Kidney glomerular epithelial cell (primary cell): ENCODE results near the gene CDC14B.
"Not testable (repeated sequence)": the region's sequence is repeated elsewhere in the genome, so short reads cannot be mapped to it uniquely, and the experiment has no call there.

Source experiments
- DNase-seq: peaks from one replicate; lab custom pipeline; 2025; lab: John Stamatoyannopoulos, UW

The CDC14B gene

DNA sequence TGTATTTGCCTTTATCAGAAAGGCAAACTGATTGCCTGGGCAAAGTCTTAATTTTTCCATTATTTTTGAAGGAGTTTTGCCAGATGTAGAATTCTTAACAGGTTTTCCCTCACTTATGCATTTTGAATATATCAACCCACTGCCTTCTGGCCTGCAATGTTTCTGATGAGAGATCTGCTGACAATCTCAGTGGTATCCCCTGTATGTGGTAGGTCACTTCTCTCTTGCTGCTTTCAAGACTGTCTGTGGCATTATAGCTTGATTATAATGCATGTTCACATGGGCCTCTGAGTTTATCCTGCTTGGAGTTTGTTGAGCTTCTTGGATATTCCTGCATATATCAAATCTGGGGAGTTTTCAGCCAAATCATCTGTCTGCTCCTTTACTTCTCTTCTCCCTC lies 87.5 kb downstream of the CDC14B start:
- DNase-seq = no peak

DNA sequence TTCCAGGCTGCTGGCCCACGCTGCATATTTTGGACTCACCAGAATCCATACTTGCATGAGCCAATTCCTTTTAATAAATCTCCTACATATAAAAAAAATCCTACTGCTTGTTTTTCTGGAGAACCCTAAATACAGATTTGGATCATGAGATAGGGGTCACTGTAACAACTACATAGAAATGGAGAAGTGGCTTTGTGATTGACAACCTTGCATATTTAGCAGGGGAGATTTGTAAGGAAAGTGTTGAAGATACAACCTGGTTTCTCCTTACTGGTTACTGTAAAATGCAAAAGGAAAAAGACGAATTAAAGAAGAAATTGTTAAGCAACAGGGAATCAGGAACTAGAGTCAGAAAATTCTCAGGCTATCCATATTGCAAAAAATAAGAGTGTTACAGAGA lies 94.9 kb downstream of the CDC14B start:
- no peak for DNase-seq

DNA sequence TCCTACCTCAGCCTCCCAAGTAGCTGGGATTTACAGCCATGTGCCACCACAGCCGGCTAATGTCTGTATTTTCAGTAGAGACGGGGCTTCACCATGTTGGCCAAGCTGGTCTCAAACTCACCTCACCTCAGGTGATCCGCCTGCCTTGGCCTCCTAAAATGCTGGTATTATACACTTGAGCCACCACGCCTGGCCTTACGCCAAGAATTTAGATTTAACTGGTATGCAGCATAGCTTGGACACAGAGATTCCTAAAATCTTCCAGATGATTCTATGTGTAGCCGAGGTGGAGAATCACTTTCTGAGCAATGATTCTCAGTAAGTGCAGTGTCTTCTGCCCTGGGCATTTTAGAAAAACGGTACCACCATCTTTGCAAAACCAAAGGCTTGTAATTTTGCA lies 95.6 kb downstream of the CDC14B start:
- no peak for DNase-seq

DNA sequence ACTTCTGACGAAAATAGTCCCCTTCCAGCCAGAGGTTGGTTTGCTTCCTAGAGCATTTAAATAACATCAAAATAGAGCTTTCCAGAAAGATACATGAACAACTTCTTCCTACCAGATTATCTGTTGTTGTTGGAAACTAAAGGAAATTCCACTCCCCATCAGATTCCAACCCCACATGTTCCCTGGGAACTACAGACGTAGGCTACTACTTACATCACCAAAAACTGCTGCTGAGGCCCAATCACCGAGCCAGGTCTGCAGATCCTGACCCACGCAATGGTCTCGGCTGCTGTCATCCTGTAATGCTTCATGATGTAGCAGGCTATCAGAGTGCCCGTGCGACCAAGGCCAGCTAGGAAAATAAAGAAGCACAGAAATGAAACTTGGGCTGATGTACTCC lies 96.3 kb downstream of the CDC14B start:
- no peak for DNase-seq

DNA sequence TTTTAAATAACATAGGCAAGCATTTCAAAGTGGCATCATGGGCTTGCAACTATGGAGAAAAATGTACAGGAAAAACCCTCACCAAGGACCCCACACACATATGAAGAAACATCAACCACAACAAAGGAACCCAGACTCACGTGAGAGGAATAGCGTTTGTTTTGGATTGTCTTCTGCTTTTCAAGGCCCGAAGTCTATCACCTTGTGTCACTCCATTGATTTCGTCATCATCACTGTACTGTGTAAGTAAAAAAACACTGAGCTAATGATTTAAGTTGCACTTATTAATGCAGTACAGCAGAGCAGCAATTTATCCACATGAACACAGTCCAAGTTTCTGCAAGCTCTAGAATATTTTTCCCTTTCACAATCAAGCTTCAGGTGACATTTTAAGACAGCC lies 97.3 kb downstream of the CDC14B start:
- no peak for DNase-seq

DNA sequence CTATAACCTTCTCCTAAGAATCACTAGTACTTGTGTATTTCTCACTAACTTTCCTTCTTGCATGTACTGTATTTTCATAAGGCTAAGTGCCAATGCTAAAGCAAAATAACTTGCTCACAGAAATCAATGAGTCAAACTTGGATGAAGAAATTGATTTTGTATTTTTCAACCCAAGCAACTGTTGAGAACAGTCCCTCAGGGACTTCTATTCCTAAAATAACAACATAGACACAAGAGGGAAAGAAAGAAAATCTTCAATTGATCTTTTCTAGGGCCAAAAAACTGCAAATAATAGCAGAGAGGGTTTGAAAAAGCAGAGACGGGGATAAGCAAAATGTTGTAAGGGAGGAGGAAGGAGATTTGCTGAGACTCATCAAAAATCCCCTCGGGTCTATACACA lies 99.9 kb downstream of the CDC14B start:
- DNase-seq = no peak

DNA sequence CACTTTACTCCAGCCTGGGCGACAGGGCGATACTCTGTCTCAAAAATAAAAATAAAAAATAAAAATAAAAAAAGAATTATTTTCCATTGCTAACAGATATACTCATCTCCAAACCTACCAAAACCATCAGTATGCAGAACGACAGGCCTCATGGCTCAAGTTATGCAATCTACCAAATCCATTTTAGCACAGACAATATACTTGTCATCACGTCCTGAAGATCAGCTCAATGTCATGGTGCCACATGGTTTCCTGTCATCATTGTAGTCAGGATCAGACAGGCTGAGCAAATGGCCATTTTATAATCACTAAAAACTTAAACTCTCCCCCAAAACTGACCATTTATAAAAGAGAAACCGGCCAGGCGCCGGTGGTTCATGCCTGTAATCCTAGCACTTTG lies 100.5 kb downstream of the CDC14B start:
- DNase-seq = no peak

DNA sequence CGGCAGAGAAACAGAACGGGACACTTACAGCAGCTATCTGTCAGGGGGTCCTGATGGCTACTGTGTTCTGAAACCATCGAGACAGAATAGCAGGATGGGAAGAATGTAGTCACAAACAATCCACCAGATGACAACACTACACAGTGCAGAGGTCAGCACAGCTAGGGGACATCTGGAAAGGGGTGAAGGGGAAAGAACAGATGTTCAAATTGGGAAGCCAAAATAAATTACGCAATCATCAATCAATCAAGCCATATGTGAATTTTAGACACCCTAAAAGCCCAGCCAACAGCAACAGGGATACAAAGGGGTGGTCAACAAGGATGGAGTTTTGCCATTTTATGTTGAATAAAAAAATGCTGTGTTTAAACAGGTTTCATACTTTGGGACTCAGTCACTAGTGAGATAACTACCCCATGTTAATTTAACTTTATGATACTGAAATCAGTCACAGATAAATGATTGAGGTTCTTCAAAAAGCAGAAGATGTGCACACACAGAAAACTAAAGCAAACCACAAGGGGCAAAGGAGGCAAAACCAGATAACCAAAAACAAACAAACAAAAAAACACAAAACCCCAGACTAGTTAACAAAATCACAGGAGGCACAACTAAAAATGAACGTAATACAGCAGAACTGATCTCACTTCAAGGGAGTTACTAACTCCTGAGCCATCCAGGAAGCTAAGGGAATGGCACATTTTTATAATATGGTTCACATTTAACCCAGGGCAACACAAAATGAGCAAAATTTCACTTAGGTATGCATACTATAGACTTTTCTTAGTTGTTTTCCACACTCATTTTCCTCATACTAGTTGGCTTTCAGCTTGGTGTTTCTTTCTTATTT lies 103.8 kb downstream of the CDC14B start:
- no peak for DNase-seq

DNA sequence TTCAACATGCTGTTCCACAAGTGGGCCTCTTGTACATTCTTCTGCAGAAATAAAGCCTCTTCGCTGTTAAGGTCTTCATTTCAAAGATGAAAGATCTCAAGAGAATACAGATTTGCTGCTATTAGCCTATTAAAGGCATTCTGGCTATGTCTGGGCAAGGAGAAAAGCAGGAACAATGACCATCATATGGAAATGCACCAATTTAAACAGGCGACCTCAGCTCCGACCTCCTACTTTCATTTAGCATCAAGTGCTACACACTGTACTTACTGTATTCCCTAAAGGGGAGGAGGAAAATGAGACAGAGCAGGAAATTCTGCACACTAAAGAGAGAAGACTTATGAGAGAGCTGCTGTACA lies 104.9 kb downstream of the CDC14B start:
- DNase-seq = no peak

DNA sequence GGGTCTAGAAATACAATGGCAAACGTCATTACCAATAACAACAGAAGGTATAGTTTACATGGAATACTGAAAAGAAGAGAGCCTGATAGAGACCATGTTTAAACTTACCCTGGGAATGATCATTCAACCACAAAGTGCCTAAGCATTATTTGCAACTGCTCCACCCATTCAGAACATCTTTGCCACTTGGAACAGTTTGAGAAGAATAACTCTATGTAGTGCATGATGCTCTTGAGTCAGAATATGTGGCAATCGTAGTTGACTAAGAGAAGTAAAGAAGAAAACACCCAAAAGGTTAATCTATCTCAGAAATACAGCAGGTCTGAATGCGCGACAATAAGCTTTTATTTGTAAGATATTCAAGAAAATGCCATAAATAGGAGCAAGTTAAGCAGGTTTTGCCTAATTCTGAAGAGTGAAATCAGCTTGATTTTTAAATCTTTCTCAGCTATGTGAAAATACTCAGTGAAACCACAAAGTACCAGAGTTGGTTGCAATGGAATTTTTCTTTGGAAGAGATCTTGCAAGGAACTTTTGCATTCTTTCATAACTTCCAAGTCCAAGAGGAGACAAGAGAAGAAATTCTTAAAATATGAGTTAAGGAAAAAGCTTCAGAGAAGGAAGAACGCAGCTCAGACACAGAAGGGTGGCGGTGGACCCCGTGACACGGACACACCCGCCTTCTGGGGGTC lies 105.4 kb downstream of the CDC14B start:
- no peak for DNase-seq

DNA sequence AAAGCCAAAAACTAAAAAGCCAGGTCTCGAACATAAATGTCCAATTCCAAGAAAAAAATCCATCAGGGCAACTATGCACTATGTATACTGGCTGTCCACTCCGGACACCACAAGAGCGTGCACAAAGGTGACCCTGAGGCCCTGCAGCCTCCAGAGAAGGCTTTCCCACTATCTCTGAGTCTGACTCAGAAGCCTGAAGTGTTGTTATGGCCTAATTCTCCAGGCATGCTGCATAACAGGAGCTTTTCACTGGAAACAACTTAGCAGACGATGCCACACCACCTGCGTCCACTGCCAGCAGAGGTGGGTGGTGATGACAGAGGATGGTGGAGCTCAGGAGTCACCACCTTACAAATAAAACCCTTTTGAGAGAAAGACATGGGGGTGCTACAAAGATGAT lies 106.0 kb downstream of the CDC14B start:
- DNase-seq = peak; percentile 38

DNA sequence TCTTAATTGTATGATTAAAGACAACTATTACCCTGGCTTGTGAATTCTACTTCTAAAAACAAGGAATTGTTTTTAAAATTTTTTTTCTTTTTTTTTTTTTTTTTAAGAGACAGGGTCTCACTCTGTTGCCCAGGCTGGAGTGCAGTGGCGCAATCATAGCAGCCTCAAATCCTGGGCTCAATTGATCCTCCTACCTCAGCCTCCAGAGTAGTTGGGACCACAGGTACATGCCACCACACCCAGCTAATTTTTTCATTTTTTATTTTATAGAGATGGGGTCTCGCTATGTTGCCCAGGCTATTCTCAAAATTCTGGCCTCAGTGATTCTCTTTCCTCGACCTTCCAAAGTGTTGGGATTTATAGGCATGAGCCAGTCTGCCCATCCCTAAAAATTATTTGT lies 107.4 kb downstream of the CDC14B start:
- no peak for DNase-seq

DNA sequence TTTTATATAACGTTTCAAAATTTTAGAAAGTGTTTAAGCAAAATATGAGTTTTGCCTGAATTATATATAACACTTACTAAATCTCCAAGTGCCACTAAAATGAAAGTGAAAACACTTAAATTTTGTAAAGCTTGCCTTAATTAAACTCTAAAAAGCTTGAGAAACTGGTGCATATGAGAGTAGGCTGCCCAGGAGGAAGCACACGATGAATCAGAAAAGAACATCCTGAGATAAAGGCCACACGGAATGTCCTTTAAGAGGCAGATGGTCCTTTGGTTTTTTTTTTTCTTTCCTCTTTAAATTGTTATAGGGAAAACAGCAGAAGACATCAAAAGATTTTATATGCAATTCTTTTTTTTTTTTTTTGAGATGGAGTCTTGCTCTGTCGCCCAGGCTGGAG lies 109.4 kb downstream of the CDC14B start:
- DNase-seq = no peak

DNA sequence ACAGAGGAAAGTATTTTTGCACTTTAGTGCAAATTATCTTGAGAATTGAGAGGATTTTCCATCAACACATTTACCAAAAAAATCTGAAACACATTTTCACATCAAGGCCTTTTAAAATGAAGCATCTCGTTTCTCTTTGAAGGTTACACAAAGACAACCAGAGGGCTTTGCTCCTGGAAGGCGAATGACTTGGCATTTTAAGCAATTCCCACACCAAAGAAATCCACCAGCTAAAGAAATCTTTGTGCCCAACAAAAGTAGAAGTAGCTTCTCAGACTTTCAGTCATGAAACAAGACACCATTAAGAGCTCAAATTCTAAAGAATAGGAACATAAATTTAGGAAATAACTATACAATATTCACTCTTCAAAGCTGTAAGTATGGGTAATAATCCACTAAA lies 109.8 kb downstream of the CDC14B start:
- DNase-seq = no peak

DNA sequence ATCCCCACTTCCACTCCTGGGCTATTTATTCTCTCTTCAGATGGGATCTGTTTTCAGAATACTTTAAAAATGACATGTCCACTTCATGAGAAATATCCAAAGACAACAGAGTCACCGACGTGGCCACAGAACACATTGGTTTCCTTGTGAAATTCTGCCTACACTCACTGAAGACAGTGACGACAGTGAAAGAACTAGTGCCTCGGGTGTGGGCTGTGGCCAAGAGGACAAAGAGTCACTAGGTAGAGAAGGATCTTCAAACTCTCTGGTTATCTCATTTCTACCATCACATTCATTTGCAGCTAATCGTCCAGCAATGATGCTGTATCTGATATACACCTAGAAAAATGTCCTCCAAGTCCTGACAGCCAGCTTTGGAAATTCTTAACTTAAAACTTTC lies 110.6 kb downstream of the CDC14B start:
- no peak for DNase-seq

DNA sequence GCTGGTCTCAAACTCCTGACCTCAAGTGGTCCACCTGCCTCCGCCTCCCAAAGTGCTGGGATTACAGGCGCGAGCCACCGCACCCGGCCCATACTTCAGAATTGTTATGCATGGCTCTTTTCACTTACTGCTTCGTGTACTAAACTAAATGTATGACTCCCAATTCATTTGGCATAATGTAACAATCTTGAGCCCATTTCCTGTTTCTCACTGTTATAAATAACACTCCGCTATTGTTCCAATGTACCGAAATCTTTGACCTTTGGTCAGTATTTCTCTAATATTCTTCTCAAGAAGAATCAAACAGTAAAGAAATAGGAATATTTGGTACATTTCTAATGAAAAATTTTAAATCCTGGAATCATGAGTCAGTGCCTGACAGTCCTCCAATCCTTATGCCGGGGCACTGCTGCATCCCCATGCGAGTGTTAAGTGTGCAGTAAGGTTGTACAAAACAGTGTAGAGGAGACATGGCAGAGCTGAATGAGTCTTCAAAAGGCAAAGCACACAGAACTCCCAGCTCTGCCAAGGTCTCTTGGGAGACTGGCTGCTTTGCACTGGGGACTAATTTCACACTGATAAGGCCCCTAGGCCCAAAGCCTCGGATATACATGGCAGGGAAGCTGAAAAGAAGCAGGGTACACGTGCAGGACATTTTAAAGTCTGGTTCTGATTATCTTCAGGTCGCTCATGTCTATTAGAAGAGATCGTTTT lies 111.3 kb downstream of the CDC14B start:
- DNase-seq = no peak

DNA sequence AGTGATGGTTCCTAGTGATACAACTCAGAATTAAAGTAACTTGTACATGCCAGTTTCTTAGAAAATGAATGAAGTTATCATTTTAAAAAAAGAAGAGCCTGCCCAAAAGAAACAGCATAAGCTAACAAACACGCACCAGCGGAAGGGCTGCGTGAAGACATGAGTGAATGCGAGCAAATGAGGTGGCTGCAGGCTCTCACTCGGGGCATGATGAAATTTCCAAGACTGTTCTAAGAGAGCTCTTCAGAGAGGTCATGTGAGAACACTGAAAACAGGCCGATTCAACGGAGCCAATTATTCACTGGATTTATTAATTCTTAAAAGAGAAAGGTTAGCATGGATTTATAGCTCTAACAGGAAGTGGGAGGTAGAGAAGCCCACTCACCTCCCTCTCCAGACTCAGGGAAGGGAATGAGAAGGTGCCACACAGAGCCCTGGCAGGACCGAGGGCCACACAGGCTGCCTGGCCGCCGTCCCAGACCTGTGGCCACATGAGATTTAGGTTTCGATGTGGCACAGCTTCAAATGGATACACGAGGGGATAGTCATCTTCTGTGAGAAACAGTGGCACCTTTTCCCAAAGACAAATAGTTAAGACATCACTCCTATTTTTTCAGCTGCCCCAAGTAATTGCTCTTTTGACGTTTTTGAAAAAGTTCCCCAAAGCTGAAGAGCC lies 114.2 kb downstream of the CDC14B start:
- no peak for DNase-seq

DNA sequence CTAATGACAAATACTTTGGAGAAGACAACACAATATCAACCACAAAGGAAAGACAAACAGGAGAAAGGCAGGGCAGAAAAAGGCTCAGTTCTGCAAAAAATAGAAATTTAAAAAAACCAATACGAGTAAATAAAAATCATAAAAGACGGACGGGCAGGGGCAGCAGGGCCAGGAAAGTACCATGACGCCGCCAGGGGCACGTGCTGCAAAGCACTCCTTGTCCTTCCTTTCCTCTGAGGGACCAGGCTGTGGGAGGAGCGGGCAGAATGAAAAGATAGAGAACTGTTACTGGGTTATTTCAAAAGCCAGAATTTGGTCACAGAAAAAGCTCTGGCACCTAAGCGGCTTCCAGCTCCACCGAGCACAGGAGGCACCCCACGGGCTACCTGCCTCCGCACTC lies 115.7 kb downstream of the CDC14B start:
- DNase-seq = no peak

DNA sequence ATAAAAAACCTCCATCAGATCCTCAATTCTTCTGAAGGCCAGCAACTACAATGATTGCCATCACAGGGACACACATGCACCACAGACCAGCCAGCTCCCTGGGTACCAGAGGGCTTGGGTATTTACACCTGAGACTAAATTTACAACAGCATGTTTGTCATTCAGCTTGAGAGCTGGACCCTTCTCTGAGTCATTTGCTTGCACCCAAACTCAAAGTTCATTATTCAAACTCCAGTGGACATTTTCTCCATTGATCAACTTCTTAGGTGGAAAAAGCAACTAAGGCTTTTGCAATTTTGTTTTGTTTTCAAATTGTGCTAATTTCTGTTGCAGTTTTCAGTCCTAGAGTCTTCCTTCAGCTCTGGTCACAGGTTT lies 116.3 kb downstream of the CDC14B start:
- not testable (repeated sequence) for DNase-seq

DNA sequence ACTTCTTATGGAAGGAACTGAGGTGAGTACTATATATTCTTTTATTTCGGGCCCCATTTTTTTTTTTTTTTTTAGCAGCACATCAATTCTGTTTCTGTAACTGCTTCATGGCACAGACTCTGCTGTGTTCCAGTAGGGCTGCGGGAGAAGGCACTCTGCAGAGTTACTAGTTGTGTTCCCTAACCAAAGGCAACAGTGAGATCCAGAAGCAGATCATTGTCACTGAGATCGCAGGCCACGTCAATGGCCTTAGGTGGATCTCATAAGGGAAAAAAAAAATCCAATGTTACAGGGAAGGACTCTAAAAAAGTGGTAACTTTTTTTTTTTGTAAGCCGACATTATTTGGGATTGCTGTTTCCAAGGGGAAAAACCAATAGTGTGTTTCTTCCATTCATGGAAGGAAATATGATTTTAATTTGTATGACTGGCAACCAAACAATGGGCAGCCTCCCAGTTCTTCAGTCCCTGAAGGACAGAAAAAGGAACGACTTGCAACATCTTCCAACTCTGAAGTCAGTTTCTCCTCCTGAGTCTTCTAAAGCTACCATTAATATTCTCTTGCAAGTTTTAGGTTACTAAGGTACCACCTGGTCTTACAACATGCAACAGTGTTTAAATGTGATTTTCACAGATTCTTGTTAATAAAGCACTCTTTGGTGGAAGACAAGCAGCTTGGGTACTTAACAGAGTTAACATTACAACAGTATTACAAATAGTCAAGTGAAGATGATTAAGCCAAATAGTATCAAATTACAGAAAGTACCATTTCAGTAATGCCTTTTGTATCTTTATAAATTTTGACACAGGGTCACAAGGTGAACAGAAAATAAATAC lies 116.9 kb downstream of the CDC14B start:
- DNase-seq = no peak

DNA sequence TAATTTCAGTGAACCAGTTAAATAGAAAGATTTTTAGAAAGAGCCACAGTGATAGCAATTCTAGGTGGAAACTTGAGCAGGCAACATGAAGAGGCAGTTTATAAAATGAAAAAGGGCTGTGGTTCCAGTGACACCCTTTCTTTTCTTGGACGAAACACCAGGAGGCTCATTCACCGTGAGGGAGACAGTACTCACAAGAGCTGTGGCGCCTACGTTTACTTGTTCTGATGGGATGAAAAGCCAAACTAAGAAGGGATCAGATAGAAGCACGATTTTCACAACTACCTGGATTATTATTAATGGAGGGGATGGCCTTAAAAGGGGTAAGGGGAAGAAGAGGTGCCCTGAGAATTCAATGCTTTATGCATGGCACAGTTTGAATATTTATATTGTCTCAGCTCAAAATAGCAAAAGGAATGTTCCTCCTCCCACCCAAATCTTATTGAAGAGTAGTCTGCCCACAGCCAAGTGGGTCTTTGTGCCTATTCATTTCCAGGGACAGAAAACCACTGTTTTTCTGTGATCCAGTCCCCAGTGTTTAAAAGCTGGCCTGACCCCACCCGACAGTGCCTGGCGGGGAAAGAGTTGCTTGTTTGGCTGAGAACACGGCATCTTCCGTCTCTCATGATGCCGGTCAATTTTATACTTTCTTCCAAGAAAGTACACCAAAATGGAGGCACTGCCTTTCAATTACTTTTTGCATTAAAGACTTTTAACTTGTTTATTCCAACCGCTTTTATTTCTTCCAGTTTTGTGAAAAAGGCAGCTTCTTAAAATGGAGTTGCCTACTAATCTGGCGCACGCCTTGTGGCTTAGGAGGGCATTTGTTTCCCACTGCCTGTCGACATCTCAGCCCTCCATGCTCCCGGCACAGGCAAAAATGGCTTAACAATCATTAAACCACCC lies 117.8 kb downstream of the CDC14B start:
- no peak for DNase-seq
